GM21619 (cell line): ENCODE results near the gene CDK15.
A peak's percentile ranks its signal among the peaks of the same experiment; 100 is the strongest.

Experiments
- ATAC-seq: cut with Tn5 transposase; IDR thresholded peaks from one replicate; pipeline ENCODE4 v1.9.1; 2021; ENCODE audit not compliant: unreplicated experiment

The CDK15 gene

DNA sequence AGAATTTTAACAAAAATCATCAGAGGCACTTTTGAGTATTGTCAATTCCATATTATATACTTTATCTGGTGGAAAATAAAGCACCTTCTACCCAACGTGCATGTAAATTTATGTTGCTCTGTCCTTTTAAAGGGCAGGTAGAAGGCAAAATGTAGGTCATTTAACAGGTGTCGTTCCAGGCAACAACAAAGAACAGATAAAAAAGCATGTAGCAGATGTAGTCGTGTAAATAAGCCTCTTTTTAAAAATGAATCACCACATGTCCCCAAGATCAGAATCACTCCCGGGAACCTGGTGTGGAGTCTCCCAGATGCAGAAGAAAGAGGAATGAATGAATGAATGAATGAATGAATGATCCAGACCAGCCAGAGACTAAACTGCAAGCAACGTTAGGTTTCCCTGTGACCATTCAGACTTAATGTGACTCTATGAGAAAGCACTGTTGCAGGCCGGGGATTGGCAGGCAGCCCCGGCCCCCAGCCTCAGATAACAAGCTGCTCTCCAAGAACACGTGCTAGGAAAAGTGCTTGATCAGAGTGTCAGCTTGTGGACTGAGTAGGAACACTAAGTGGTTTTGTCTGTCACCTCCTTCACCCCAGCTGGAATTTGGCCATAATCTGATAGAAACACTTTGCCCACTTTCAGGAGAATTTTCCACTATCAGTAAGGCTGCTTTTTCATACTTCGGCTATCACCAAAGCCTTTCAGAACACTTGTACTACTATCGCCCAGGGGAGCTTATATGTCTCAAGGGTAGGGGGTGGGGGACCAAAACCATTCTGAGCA, 100.6 kb downstream of the CDK15 start:
- ATAC-seq = no peak

DNA sequence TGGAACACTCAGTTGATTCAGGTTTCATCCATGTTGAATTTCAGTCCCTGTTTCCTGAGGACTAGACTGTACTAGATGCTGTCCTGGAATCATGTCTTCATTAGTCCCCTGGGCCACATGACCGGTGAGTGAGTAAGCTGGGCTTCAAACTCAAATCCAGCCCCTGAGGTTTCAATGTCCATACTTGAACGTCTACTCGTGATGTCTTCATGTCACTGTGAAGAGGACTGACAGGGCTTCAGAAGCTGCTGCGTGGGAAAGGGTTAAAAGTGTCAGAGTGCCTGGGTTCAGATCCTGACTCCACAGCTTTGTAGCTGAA, 101.2 kb downstream of the CDK15 start:
- no peak for ATAC-seq

DNA sequence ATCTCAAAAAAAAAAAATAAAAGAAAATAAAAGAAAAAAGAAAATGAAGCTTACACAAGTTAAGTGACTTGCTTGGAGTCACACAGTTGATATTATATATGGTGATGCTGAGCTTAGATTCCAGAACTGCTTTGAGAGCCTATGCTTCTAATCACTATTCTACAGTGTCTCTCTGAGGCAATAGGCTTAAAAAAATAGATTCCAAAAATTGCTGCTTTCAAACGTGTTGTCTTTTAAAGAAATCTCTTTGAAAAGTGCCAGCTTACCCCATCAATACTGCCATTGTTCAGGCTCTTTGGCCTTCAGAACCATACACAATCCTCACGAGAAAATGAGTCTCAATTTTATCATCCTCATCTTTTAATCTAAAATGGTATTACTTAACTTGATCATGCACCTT, 102.6 kb downstream of the CDK15 start:
- ATAC-seq = no peak

DNA sequence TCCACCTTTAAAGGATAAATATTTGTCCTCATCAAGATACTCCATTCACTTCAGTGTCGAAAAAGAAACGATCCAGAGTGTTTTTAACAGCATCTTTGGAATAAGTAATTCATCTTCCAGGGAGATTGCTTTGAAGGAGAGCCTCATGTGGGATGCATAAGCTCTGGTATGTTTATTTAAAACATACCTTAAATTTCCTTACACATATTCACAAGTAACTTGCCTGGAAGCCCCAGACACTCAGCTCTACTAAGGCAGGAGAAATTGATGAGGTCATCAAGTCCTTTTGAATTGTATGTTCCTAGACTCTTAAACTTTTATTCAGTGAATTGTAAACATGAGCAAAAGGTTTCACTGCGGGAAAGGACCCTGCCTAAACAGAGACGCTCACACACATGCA, 103.0 kb downstream of the CDK15 start:
- ATAC-seq = no peak

DNA sequence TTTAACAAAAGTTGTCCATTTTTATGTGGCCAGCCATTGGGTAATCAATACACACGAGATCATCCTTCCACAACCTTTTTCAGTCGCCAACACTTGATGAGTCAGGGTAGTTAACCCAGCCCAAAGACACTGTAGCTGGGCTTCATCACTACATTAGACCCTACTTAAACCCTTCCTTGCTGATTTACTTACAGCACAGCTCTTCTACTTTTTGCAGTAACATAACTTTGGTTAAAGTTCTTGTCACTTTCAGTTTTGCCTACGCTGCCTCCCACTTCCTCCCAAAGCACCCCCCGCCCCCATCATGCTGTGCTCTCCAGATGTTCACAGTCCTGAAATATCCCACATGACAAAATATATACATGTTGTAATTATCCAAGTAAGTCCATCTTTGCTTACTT, 103.6 kb downstream of the CDK15 start:
- ATAC-seq = peak; percentile 66

DNA sequence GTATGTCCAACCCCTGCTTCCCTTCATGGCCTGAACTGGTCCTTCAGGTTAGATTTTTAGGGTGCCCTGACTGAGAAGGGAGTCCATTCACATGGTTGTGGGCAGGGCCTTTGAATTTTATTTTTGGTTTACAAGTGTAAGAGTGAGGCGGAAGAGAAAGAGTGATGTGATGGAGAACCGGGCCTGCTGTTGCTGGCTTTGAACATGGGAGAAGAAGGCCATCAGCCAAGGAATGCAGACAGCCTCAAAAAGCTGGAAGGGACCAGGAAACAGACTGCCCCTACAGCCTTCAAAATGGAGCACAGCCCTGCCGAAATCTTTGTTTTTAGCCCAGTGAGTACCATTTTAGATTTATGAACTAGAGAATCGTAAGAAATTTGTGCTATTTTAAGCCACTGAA, 105.0 kb downstream of the CDK15 start:
- ATAC-seq = no peak

DNA sequence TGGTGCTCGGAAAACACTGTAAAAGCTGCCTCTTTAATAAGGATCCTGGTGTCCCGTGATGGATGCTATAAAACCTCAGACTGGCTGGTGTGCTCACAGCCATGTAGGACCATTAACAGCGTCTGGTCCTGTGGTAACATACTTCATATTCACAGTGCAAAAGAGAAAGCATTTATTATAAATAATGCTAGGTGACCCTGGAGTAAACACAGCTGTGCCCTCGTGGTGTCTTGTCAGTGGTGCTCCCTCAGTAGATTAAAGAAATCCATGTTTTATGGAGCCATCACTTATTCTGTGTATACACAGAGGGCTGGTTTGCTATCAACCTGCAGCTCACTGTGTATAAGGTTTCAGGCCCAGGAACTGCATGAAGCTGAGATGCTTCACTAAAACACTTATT, 106.9 kb downstream of the CDK15 start:
- ATAC-seq = no peak

DNA sequence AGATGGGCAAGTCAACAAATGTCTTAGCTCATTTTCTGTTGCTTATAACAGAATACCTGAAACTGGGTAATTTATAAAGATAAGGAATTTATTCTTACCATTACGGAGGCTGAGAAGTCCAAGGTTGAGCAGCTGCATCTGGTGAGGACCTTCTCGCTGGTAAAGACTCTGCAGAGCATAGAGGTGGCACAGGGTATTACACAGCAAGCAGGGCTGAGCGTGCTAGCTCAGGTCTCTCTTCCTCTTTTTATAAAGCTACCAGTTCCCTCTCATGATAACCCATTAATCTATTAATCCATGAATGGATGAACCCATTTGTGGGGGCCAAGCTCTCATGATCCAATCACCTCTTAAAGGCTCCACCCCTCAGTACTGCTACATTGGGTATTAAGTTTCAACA, 109.1 kb downstream of the CDK15 start:
- peak; percentile 88 for ATAC-seq

DNA sequence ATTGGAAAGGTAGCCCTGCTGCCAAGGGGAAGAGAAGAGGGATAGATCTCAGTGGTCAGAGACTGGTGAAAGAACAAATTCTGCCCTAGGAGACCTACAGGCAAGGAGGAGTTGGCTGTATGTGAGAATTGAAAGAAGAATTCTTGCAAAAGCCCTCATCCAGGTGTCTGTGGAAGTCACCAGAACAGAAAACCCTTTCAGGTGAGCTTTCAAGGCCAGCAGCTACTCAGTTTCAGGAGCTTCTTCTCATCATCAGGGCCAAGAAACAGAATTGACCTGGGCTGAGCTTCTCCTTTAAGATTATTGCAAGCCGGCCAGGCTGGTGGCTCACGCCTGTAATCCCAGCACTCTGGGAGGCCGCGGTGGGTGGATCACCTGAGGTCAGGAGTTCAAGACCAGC, 110.2 kb downstream of the CDK15 start:
- ATAC-seq = no peak

DNA sequence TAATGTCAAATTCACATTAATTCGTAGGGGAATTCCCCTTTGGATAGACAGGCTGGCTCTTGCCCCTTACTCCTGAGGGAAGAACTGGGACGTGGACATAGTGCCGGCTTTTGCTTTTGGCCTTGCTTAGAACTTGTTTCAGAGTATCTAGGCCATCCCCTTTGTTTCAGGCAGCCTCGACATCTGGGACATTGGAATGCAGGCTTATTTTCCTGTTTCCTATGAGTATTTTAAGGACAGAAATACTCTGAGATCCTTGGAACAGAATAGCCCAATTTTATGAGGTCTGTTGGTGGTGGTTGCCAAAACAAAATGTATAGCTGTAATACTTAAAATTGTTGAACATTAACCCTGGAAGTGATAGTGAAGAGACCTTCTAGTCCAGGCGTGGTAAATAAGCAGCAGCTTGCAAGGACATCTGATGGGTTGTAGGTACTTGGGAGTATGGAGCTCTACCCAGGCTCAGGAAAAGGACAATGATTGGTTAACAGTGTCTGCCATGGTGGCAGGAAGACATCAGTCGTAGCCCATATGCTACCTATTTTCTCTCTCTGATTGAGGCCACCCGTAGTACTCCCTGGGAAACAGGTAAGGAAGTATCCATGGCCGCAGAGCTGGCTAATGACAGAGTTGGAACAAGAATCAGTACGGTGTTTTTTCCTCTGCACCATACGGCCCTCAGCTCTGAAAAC, 112.4 kb downstream of the CDK15 start:
- no peak for ATAC-seq

DNA sequence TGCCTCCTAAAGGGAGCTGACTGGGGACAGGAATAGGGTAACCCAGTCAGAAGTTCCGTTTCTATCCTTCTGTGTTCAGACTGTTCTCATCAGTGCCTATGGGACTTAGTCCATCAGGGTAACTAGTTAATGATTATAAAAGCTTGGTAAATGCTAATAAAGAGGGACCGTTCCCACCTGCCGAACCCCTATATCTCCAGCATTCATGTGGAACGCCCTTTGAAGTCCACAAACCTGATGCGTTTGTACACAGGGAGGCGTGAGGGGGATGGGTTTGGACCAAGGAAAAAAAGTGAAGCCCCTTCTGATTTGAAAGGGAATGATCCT, 112.9 kb downstream of the CDK15 start:
- no peak for ATAC-seq

DNA sequence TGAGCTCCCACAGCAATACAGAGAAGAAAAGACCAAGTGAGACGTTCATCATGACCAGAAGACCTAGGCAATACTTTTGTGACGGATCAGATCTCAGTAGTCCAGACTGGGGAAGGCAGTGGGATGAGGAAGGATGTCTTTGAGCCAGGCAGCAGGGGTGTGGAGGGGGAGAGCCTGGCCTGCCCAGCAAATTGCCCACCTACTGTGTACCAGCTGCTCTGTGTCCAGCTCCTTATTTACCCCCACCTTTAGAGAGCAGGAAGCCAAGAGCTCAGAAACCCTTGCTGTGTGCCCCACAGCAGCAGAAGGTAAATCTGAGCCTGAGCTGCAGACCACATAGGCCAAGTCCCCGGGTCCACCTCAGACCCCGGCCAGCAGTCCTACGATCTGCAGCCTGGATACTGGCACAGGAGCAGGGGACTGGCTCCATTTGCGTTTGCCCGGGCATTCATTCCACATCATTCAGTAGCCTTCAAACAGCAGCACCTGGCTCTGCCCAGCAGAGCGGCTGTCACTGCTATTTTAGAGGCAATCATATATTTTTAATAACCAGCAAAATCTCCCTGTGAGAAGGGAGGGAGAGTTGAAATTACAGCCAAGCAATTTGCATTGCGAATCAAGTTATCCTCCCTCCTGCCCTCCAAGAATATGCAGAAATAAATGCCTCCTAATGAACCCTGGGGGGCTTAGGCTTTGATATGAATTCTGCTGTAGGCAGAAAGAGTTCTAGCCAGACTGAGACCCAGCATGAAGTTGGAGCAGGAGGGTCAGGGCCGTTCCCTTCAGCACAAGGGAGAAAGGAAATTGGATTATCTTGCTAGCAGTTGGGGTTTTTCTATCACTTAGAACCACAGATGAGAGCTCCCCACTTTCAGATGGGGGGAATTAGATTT, 117.3 kb downstream of the CDK15 start:
- ATAC-seq = no peak

DNA sequence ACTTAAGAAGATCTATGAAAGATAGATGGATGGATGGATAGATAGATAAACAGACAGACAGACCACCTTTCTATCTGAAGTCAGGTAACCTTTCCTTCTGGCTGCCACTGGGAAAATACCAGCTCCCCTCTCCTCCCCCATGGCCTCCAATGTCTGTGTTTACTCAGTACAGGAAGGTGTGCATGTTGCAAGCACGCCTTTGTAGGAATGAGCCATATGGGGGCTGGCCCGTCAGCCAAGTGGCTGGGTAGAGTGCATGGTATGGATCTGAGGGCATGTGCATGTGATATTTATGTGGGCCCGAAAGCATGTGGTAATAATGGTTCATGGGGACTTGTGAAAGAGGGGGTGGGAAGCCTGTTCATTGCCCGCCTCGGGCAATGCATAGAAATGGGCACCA, 118.1 kb downstream of the CDK15 start:
- no peak for ATAC-seq

DNA sequence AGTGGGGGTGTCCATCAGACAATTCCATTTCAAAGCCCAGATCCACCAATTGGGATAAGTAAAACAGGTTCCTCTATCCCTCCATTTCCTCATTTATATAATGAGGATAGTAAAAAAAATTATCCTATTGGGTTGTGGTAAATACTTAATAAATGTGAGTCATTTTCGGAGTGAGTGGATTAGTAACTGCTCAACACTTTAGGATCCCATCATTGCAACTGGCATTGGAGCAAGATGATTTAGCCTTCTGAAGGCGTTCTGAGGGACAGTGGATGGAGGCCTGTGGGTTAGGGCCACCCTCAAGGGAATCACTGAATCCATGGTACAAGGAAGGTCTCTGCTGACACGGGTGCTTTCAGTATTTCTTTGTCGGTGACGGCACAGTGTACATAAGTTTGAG, 118.7 kb downstream of the CDK15 start:
- ATAC-seq = no peak

DNA sequence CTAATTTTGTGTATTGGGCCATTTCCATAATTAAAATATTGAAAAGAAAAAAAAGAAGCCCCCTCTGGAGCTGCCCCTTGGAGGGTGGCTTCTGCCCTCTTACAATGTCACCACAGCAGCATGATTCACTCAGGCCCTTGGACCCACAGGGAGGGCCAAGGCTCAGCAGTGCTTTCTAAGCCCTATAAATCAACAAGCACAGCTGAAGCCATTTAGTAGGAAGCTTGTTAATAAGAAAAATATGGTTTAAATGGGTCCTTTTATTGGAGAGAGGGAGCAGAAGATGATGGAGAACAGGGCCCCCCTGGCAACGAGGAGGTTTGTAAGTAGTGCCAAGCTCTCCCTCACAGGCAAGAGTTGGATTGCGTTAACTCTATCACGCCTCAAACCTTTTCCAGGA, 119.7 kb downstream of the CDK15 start:
- ATAC-seq = no peak

DNA sequence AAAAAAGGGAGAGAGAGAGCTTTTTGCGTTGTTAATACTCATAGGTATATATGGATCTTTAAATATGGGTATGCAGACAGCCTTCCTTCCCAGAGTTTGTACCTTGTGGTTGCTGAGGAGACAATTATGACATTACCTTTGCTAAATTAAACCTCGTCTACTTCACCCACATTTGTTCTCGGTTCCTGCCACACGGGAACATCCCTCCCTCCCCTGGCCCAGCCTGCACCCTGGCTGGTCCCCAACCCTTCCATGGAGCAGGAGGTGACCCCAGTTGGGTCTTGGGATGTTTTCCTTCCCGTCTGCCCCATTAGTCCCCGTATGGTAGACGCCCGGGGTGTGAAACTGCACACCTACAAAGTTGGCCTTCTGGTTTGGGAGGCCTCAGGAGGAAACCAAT, 122.0 kb downstream of the CDK15 start:
- no peak for ATAC-seq

DNA sequence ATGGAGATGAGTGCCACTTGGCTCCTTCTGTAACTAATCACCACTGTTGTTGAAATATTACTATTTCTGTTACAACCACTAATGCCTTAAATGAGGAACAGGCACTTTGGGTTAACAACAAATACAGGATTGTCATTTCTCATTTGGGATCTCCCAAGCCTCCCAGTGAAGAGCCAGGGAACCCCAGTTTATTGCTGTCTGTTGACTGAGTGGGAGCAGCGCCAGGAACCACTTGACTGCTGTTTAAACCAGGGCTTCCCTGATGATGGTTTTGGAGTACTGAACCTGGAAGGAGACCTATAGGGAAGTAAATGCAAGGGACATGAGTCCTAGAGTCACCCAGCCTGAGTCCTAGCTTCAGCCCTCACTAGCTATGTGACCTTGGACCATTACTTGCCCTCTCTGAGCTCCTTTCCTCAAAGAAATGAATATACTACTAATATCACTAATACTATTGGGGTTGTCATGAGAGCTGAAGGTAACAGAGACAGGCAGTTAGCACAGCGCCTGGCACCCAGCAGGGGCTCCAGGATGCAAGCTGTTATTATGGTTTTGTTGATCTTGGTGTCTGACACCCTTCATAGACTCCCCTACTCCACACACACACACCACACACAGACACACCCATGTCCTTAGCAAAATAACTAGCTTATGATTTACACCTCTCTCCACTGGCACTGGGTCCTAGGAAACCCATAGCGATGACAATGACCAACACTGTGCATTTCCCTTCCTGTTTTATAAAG, 123.1 kb downstream of the CDK15 start:
- ATAC-seq = no peak

DNA sequence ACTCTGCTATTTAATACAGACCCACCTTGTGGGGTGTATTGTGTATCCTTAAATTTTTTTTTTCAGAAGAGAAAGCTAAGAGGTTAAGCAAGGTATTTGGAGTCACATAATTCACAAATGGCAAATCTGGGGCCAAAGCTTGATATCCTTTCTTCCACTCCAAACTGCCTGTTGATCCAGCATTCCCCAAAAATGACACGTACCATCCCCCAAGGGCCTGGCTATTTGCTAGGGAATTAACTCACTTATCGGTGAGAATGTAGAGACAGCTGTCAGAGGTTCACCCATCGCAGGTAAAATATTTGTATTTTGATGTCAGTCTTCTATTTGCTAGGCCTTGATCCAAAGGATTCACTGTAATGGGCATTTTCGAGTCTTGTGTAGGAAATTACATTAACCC, 123.7 kb downstream of the CDK15 start:
- no peak for ATAC-seq

DNA sequence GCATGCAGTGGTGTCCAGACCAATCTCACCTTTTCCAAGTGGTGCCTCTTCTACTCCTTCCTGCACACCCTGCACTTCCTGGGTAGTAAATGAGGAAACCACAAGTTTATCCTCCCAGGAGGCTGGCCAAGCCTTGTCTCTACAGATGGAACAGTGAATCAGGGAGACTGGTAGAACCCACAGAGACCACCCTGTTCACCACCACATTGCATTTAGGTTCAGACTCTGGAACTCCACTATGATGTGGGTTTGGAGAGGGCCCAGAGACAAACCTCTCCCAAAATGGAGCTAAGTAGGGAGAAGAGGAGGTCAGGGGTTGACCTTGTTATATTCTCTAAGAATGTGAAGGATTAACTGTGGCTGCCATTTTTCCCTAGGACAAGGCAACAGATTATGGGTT, 124.5 kb downstream of the CDK15 start:
- no peak for ATAC-seq

DNA sequence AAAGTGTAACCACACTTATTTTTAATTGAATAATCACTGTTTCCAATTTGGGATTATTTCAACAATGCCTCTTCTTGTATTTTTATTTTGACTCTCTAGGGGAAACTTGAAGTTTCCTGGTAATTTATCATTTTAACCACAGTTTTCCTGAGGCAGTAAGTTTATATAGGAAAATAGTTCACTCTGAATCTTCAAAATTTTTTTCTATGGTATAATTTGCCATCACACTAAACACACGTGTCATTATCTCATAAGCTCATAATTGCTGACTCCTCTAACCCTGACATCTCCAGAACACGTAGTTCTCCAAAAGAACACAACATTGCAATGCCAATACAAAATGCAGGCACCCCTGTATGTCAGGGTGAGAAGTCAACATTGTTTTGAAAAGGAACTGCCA, 125.1 kb downstream of the CDK15 start:
- no peak for ATAC-seq

DNA sequence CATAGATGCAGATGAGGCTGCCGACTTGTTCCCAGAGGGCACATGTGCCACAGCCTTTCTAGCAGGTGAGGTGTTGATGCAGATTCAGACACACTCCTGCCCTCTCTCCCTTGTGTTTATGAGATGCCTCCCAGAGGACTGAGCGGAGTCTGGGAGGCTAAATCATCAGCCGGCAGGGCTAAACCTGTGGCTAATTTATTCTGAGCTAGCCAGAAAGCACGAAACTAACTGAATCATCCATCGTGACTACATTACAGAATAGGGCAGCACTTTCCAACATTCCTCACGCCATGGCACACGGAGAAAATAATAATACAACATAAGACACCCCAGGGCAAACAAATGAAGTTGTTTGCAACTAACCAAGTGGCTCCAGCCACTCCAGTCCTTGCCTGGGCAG, 125.6 kb downstream of the CDK15 start:
- ATAC-seq = no peak
